ENCODE measurements around the gene HHAT. TPM values are rescaled to one million over a fixed set of nuclear protein-coding genes. Genes with fewer than 3 reads are reported as not detected.

The HHAT gene
- total and polyA plus RNA-seq, 2 of the 4 experiments (the other 2 are of a cell fraction), result 1.7 to 2.5 TPM

GRCh38 chr1:210588357-210588756 lies 259.7 kb downstream of the HHAT start:
- H4K20me1 ChIP-seq (ENCODE audit: insufficient read depth, low read length), result no peaks in the 10 kb centered on the region

More at GRCh38 chr1:210588357-210588756, 259.7 kb downstream of the HHAT start:
- ATAC-seq (ENCODE audit: low read depth), result no peak
- no peak overlapping the region for H3K18ac ChIP-seq (ENCODE audit: low read depth, low read length)
- H3K4me2 ChIP-seq (ENCODE audit: low read depth, low read length), result no peak overlapping the region
- no peak overlapping the region for H3K14ac ChIP-seq (replicated peaks; ENCODE audit: low read depth, low read length)
- no CpG with 5 or more reads among the region's 3 CpGs for WGBS, 2 experiments (ENCODE audit: extremely low coverage in 2 of 2, insufficient read length in 1 of 2)
- no peak overlapping the region for H2AFZ ChIP-seq (replicated peaks; ENCODE audit: low read length, poor library complexity)
- H3K4me1 ChIP-seq (ENCODE audit: control insufficient read depth, insufficient read depth, low read length), result peaks cover 3% of the 10 kb centered on the region; the same call in 1 of the 2 replicates
- no peak overlapping the region for H2BK120ac ChIP-seq (ENCODE audit: low read depth, low read length)
- TF ChIP-seq CHD1 (IDR thresholded peaks at IDR 0.05; ENCODE audit: low read depth, low read length), result no peak
- intact Hi-C loops (cut with micrococcal nuclease) (no loop called here), dilution Hi-C loops (cut with HindIII; ENCODE audit: low sequenced_read_pairs, unreplicated experiment) (no loop called here), in situ Hi-C loops (cut with MboI; ENCODE audit: low sequenced_read_pairs) (loop anchor here (5.0 to 25.0 kb wide), 2 partner anchors 176 to 544 kb away; partner anchors contain the start of gene KCNH1)
- no peak overlapping the region for H3K23ac ChIP-seq (ENCODE audit: low read depth, low read length)
- no peak overlapping the region for H4K5ac ChIP-seq (ENCODE audit: low read depth, low read length)
- no peak for DNase-seq
- H2AK9ac ChIP-seq (replicated peaks; ENCODE audit: low read depth, low read length, poor library complexity), result no peak overlapping the region
- no peak overlapping the region for H3K9ac ChIP-seq (ENCODE audit: low read depth, low read length)
- no peaks in the 10 kb centered on the region for H3K9me3 ChIP-seq (ENCODE audit: control insufficient read depth, insufficient read depth, low read length)
- no peak overlapping the region for H2AK5ac ChIP-seq (ENCODE audit: low read depth, low read length)
- no peak overlapping the region for H4K8ac ChIP-seq (ENCODE audit: low read depth in 2 of 2, low read length in 2 of 2)
- no TSS peak for BruUV-seq (replicated peaks)
- no peak overlapping the region for H3K56ac ChIP-seq (ENCODE audit: extremely low read depth, insufficient read depth, low read length)
- no peak overlapping the region for H2BK5ac ChIP-seq (ENCODE audit: low read depth, low read length, poor library complexity, severe bottlenecking)
- H2BK20ac ChIP-seq (ENCODE audit: low read depth, low read length), result no peak overlapping the region
- peaks cover 5% of the 10 kb centered on the region; the same call in 1 of the 2 replicates for H3K9me1 ChIP-seq (ENCODE audit: insufficient read depth, low read length)
- H2BK15ac ChIP-seq (ENCODE audit: low read depth, low read length), result no peak overlapping the region
- no peaks in the 10 kb centered on the region for H3K79me1 ChIP-seq (ENCODE audit: low read depth in 1 of 2, low read length in 2 of 2)
- no peak overlapping the region for H3K4me3 ChIP-seq (ENCODE audit: insufficient read depth, low read depth, low read length)
- no peaks in the 10 kb centered on the region for H3K27me3 ChIP-seq (ENCODE audit: control insufficient read depth, insufficient read depth, low read length)
- no peak overlapping the region for H3K27ac ChIP-seq (ENCODE audit: insufficient read depth, low read length)
- no peak overlapping the region for H3K4ac ChIP-seq (ENCODE audit: low read depth, low read length)
- POLR2A ChIA-PET (ENCODE audit: unreplicated experiment), result no interaction called here
- no peaks in the 10 kb centered on the region for H3K36me3 ChIP-seq (ENCODE audit: control insufficient read depth, insufficient read depth, low read length)
- H4K91ac ChIP-seq (ENCODE audit: insufficient read depth, low read depth, low read length), result no peak overlapping the region
- CTCF ChIA-PET, result interaction anchor here (0.5 to 9.5 kb wide), 2 partner anchors 432 to 546 kb away, joined by 3 to 76 read pairs; partner anchors contain the start of gene KCNH1
